T1000 (cell line): ENCODE measurements around the gene ATOSB.

Experiments used
- DNase-seq: peaks from one replicate; lab custom pipeline; 2025; ENCODE audit warnings: mixed read lengths; lab: John Stamatoyannopoulos, UW

Gene ATOSB

DNA sequence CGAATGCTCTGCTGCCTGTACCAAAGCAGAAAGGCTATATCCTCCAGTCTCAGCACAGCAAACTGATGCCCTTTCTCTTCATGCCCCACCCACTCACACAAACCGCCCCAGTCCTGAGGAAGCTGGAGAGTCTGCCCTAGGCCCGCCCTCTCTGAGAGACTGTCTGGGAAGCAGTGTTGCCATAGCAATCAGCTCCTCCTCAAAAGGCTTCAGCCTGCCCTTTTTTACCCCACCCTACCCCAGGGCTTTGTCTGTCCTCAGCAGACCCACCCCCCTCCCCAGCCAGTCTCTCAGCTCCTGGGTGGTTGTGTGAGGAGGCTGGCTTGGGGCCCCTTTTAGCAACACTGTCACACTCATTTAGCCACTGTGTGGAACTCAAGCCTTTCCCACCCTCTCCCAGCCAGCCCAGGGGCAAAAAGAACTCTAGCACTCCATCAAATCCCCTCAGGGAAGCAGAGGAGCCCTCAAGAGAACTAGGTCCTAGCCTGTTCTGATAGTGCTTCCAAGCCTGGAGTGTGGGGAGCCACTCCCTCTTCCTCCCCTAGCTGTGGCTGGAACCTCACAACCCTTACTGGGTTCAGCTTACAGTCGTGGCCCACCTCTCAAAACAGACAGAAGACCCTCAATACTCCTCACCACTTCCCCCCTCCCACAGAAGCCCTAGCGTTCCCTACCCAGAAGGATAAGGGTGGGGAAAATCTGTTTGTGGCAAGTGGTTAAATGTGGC lies 1.4 kb downstream of the ATOSB start:
- peak; percentile 71 for DNase-seq

DNA sequence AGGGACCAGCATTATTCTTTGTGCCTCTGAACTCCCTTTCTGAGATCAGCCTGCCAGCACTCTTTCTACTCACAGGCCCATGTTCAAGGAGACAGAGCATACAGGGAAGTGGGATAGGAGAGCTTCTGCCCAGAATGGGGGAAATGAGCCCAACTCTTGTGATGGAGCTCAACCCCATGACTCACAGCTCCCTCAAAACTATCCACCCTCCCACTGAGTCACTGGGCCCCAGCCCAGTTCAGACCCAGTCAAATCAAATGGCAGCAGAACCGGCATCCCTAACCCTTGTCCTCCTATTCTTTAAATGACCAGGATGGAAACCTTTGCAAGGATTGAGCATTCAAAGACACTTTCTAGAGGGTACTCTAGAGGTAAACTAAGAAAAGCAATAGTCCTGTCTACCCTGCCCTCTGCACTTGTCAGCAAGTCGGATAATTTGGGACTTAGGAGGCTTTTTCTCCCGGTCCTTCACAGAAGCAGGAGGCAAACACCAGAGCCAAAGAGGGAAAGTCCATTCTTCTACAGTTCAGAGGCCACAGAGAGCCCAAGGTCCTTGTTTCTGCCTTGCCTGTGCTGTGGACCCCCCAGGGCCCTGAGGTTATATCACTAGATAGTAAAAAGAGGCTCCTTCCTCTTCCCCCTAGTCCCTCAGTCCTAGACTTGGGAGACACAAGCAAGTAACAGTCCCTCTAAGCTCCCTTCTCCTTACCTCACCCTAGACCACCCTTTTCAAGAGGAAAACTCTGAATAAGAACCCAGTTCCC lies 3.2 kb downstream of the ATOSB start:
- DNase-seq = no peak

GRCh38 chr9:35111001-35111933 lies 4.4 kb downstream of the ATOSB start:
- peak; percentile 85 for DNase-seq

DNA sequence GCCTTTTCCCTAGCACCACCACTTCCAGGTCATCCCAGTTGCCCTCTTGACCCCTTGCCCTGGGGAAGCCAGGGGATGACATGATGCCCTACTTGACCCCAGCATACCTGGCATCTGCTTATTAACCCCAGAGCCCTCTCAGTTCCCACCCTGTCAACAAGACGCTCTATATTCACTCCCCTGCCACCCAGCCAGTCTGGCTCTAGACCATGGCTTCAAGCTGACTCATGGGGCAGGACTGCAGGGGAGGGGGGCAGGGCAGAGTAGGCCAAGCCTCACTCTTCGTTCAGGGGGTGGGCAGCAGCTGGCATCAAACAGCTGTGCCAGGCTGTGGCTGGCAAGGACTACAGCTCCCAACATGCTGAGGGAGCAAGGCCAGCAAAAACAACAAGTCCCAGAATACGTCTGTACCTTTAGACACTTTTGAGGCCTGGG lies 5.3 kb downstream of the ATOSB start:
- no peak for DNase-seq

DNA sequence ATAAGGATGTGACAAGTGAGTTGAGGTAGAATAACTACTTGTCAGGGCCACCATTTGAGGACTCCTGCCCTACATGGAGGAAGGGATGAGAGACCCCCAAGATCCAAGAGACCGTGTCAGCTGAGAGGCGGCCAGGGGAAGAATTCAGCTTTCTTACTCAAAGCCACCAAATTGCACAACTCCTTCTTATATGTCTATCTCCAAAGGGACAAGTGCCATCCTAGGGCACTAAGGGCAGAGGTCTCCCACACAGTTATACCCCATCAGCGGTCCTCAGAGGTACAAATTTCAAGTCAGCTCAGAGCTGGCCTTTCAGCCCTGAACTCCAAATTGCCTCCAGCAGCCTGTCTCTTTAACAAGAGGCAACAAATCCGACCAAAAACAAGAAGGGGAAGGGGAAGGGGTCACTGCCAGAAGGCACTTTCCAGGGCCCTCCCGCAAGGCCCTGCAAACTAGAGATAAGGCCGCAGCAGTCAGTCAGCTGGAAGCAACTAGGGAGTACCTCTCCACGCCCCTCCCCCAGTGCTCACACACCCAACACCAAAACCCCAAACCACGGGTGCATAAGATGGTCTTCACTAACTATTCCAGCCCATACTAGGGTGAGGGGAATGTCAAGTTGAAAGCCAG lies 6.6 kb downstream of the ATOSB start:
- DNase-seq = no peak

- DNase-seq = no peak
These were observed 7.2 kb downstream of the ATOSB start for GRCh38 chr9:35108461-35108860.

DNA sequence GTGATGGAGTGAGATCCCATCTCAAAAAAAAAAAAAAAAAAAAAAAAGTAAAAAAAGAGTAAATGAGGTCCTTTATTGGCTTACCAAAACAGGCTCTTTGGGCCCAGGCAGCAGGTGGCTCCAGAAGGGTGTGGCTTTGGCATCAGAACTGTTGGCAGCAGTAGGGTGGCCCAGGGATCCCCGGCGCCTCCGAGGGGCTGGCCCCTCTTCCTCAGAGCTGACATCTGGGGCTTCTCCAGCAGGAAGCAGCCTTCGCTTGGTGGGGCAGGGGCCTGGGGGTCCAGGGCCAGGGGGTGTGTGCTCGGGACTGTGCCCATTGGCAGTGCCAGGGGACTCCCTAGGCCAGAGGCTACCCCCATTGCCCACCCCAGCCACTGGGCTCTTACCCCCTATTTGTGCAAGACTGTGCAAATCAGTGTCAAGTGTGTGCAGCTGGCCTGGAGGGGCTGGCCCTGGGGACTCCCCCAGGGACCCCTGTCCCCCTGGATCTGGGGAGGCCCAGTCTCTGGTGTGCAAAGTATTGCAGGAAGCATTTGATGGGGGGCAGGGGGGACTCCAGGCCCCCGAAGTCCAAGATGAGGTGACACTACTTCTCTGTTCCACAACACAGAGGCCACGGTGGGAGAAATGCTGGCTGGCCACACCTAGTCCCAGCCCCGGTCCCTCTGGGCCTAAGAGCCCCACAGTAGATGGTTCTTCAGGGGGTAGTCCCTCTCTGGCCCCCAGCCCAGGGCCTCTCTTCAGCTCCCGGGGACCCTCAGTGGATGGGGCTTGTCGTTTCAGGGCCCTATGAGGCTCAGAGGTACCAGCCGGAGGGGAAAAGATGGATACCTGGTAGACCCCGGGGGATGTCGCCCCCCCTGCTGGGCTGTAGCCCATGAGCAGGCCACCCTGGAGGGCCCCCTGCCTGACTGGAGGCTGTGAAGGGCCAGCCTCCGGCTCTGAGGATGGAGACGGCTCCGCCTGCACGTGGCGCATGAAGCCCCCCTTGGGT lies 8.1 kb downstream of the ATOSB start:
- DNase-seq = no peak

DNA sequence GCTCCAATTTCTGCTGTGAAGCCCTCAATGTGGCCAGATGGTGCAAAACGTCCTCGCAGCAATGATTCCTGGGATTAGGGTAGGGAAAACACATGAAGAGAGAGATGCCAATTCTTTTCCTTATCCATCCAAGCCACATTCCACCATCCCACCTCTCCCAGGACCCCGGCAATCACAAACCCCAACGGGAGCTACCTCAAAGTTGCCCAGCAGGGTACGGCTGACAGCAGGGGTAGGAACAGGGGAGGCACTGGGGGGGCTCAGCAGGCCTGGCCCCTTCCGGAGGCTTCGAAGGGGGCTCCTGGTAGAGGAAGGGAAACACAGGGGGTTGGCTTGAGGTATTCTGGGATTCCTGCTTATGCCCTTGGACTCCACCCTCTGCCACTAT lies 9.3 kb downstream of the ATOSB start:
- DNase-seq = no peak

GRCh38 chr9:35105571-35106342 lies 9.9 kb downstream of the ATOSB start:
- DNase-seq = no peak

GRCh38 chr9:35105126-35105525 lies 10.5 kb downstream of the ATOSB start:
- no peak for DNase-seq

GRCh38 chr9:35104586-35104985 lies 11.1 kb downstream of the ATOSB start:
- no peak for DNase-seq

GRCh38 chr9:35103660-35104191 lies 11.9 kb downstream of the ATOSB start:
- DNase-seq = no peak

DNA sequence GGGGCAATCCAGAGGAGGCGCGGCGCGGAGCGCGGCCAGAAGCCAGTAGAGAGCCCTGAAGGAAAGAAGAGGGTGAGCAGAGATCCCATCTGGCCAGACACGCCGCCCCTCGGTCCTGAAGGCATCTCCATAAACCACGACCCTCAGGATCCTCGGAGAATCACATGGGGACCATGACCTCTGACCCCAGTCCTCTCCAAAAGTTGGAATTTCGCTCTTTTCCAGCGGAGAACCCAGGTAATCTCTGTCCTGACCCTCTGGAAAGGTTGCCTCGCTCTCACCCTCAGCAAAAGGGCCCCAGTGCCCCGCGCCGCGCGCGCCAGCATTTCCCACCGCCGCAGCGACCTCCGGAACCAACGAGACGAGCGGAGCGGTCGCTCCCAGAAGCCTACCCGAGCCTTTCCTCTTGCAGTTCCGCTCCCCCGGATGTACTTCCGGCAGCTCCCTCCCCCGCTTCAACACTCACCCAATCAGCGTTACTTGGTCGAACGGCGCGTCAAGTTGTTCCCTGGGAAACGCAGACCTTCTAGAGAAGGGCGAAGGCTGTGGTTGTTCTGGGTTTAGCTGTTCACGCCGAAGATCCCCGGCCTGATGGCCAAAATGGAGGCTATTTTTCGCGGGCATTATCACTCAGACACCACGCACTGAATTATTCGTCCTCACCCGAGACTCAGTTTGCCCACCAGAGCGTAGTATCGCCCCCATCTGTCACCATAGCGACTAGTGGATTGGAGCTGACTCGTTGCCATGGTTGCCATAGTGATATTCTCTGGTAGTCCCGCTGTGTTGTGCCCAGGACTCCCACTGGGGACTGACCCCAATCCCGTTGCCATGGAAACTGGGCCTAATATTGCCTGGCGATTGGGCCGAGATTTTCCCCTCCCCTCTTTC lies 12.6 kb downstream of the ATOSB start, which contains the start of gene STOML2:
STOML2 (minus strand) TSS at position 363 of the 891 bp plus-strand sequence; CDS start at position 326, 37 bp downstream.
- DNase-seq = peak; percentile 74

DNA sequence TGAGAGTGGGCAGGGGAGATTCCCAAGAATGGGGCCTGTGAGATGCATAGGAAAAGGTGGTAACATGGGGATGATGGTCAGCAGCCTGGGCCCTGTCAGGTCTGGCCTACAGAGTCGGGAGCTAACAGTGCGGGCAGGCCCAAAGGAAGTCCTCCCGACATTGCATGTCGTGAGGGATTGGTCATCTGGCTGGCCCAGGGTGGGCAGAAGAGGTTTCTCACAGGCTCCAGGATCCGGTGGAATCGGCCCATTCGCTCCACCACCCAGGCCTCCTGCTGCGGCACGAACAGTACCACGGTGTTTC lies 13.2 kb downstream of the ATOSB start:
- no peak for DNase-seq

- no peak for DNase-seq
These were observed 18.1 kb downstream of the ATOSB start for GRCh38 chr9:35097573-35097972.

DNA sequence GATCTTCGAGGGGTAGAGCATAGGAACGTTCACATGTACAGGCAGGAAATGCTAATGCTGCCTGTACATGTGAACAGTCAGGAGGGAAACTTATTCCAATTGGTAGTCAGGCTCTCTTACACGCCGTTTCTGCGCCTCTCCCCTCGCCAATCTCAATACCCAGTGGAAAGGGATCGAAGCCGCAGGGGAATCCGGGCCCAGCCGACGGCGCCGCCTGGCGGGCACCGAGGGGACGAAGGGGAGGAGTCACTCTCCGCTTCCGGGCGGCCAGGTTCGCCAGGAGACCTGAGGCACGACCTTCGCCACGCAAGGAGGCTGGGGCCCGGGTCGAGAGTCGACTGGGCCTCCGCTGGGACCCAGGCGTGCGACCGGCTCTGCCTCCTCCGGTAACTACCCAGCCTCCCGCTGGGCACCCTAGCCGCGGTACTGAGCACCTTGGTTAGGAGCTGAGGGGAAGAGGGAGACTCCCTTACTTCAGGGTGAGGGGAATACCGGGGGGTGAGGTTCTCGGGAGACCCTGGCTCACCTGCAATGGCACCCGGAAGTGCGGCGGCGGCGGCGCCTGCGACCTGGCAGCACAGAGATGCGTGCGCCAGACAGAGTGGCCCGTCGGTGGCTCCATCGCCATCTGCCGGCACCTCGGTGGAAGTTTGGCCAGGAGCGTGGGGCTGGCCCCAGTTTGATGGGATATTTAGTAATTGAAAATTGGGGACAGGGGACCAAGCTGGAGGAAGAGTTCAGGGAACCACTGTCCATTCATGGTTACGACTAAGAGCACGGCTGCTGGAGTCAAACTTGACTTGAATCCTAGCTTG lies 19.4 kb downstream of the ATOSB start, which contains the start of gene PIGO:
PIGO (minus strand) TSS at position 557 of the 815 bp plus-strand sequence. CDS start 1,026 bp downstream, outside the sequence.
- peak; percentile 69 for DNase-seq

DNA sequence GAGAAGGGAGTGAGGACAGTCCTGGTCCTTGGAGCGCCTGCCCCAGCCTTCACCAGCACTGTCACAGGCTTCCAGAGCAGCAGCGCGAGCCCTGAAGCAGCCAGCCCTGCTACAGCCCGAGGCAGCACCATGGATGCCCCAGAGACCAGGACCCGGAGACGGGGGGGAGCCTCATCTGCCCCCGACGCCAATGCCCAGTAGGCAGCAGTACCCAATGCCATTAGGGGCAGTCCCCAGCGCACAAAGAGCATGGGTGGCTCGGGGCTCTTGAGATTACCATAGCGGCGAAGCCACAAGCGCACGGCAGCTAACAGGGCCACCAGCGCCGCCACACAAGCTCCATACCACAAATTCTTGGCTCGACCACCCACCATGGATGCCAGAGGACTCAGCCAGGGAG lies 24.1 kb downstream of the ATOSB start:
- DNase-seq = no peak

GRCh38 chr9:35089434-35089833 lies 26.2 kb downstream of the ATOSB start:
- no peak for DNase-seq
